NCI-H446 (cell line): ENCODE results near the gene MPHOSPH9.
A peak's percentile ranks its signal among the peaks of the same experiment; 100 is the strongest.

Experiments
- DNase-seq, 2 experiments: peaks; one replicate each; lab custom pipeline; 2025; lab: John Stamatoyannopoulos, UW

Gene MPHOSPH9

DNA sequence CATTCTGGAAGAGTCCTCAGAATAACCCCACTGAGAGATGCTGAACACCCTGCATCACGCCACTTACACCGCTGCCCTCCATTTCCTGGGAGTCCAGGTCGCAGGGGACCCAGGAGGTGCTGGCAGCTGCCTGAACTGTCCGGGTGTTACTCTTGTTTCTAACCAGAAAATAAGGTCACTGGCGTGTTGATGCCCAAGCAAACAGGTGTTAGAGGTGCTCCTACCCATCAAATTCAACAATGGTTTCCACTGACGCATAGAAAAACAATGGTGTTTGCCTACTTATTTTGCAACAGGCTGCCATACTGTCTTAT, 105.8 kb downstream of the MPHOSPH9 start:
- no peak for DNase-seq

DNA sequence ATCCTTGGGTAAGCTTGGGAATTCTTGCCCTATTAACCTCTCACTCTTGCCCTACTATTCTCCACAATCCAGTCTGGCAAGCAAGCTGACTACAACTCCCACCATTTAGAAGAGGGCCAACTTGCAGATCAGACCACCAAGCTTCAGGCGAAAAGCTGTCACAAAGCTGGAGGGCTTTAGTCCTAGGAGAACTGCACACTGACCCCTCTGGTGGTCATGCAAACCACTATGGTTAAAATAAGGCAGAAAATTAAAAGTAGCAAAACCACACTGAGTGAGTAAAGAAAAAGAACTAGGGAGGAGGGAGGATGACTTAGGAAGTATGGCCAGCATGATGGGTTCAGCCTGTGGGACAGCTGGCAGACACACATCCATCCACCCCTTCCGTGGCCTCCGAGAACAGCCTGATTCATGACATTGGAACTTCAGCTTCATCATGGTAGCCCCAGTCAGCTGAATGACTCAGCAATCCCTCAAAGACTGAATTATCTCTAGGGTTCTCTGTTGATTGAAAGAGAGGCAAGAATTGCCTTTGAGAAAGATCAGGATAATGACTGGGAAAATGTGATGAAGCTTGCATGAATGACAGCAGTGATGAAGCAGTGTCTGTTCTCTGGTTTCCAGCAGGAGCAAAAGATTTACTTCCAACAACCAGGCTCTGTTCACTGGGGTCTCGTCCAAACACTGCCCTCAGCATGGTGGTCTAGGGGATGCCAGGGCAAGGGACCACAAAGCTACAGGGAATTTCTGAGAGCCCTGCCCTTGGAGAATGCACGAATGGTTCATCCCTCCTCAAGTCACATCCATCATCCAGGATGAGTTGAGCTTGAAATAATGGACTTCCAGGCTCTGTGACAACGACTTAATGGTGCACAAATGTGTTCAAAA, 106.4 kb downstream of the MPHOSPH9 start:
- DNase-seq, result no peak

GRCh38 chr12:123122626-123123025, 110.3 kb downstream of the MPHOSPH9 start:
- DNase-seq, result no peak

- DNase-seq, result no peak
These were observed 111.3 kb downstream of the MPHOSPH9 start for GRCh38 chr12:123121670-123122069.

GRCh38 chr12:123120452-123121166, 112.3 kb downstream of the MPHOSPH9 start:
- DNase-seq, result no peak

DNA sequence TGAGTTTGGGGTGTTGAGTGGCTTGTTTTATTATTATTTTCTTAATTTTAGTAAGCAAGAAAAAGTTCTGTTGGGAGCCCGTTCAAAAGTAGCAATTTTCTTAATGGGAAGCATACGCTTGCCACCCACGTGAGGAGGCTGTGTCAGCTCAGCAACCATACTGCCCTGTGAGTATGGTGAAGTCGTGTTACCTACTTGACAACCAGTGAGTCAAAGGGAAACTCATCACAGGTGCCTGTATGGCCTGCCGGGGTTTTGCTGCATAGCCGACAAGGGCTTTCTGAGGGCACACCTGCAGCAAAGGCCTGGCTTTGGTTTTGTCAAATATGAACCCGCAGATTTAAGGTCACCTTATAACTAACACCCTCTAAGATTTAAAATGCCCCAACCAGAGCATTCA, 113.1 kb downstream of the MPHOSPH9 start:
- DNase-seq, result no peak

DNA sequence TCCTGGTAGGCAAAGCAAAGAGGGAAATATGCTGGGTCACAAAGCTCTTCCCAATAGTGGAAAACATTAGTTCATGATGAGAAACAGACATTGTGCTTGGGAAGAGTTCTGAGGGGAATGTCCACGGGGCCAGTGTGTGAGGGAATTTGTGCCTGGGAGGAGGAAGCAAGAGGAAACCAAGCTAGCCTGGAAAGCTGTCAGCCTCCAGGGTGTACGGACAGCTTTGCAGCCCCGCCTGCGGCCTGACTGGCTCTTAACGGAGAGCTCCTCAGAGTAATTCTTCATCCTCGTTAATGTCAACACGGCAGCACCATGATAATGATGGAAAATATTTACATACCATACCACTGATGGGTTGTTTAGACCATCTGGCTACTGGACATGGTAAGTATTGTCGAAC, 114.4 kb downstream of the MPHOSPH9 start:
- DNase-seq, result no peak

GRCh38 chr12:123115409-123116121, 117.4 kb downstream of the MPHOSPH9 start:
- no peak for DNase-seq

DNA sequence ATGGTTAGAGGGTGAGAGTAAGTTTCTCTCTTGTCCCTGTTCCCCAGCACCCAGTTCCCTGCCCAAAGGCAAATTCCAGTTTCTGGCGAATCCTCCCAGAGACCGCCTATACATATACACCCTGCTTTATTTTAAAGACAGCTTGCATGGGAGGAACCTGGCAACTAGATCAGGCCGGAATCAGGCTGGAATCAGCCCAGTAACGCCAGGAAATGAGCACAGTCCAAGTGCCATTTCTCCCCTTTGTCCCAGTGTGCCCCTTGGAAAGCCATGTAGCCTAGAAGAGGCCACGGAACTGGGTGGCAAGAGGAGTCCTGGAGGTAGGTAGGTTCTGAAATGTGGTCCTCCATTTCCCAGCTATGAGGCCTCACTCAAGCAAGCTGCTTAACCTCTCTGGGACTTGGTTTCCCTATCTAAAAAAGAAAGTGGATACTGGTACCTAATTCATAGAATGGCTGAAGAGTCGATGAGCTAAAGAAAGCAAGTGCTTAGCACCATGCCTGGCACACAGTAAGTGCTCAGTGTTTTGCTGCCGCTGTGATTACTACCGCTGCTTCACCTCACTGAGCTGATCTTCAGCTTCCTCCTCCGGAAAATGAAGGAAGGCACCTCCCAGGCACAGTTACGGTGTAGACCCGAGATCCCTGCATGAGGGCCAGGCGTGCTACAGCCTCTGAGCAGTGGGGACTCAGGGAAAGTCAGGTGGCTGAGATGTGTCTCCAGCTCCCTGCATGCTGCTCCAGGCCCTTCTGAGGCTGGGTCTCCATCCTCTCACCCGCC, 118.4 kb downstream of the MPHOSPH9 start:
- DNase-seq, result peak in 1 of 2 experiments; percentile 16

- DNase-seq, result no peak
These were observed 119.9 kb downstream of the MPHOSPH9 start for GRCh38 chr12:123113026-123113425.

DNA sequence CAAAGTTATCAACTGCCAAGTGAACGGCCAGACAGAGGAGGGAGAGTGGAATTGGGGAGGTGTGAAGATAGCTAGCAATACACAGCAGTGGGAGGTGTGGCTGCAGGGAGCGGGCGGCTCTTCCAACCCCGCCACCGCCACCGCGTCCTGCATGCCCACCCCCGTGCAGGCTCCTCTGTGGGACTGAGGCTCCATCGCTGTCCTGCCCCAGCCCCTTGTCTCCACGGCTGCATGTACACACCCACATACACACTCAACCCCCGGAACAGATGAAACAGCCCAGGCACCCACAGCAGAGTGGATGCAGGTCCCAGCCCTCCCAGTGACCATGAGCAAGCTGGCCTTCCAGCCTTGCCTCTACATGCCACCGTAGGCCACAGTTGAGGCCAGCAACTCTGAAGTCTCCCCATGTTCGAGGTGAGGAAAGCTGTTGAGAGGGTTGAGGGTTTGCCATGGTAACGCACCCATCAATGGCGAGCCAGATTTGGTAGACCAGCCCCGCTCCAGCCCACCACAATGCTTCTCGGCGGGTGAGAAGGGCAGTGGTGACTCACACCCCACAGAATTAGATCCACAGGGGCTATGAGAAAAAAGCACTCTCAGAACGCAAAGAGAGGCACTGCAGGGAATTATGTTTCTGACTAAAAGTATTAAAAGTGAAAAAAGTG, 121.3 kb downstream of the MPHOSPH9 start:
- DNase-seq, result no peak

DNA sequence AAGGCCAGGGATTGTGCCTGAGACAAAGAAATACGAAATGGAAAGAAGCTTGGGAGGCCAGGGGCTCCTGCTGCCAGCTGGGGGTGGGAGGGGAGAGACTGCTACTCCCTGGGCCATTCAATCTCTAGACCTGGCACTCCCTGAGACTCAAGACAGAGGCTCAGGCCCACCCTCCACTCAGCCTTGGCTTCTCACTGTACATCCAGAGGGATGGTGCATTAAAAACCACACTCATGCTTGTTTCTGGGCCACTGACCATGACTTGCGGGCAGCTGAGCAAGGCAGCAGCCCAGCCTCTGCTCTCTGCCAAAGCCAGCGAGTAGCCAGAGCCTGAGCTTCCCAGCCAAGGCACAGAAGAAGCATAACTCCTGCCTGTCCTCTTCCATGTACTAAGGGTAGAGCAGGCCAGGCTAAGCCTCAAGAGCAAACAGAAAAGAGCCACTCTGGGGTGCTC, 123.6 kb downstream of the MPHOSPH9 start:
- no peak for DNase-seq

- DNase-seq, result no peak
These were observed 124.3 kb downstream of the MPHOSPH9 start for GRCh38 chr12:123108682-123109066.

DNA sequence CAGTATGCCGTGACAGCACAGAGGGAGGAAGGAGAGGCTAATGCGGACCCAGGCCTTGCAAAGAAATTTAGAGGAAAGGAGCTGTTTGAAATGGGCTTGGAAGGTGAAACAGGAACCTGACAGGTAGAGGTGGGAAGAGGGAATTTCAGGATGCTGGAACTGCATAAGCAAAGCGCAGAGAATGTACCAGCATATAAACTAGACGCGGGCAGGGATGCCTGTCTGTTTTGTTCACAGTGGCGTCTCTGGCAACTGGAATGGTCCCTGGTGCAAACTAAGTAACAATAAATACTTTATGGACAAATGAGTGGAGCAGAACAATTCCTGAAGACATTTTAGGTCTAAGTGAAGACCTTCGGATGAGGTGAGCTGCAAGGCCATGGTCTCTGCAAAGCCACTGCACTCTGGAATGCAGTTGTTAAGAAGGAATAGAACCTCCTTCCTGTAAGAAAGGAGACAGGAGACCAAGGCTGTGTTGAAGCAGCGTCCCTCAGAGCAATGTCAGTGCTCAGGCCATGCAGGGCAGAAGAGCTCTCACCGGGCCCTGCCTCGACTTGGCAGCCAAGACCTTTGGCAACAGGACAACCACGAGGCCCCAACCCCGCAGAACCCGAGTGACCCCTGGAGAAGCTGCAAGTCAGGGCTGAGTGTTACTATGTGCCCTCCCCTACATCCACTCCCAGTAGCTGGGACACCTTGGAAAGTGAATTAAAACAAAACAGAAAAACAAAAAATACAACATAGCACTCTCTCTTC, 124.8 kb downstream of the MPHOSPH9 start:
- no peak for DNase-seq

DNA sequence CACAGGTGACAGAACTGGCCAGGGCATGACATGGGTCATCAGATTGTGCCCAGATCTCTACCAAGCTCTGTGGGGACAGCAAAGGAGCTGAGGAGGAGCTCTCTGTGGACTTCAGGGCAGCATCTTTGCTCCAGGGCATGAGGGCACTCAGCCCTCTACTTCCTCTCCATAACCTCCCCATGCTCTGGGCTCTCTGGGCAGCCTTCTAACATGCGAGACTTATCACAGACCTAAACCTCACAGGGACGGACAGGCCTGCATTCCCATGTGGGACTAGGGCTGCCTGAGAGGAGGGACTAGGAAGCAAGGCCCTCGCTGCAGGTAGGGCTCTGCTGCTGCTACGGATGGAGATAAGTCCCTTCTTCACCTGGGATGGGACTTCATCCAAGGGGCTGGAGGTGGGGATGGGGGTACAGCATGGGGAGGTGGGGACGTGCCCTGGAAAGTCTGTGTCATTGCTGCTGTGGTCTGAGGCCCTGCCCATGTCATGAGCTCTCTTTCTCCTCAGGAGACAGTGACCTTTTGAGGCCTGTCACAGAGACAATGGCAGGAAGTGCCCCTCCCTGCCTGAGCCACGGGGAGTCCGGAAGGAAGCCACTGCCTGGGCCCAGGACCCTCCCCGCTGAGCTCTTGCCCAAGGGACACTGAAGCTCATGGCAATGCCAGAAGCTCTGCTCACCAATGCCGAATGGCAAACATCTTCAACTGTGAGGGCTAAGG, 126.1 kb downstream of the MPHOSPH9 start:
- no peak for DNase-seq

GRCh38 chr12:123105211-123105826, 127.6 kb downstream of the MPHOSPH9 start:
- DNase-seq, result no peak

- DNase-seq, result no peak
These were observed 128.1 kb downstream of the MPHOSPH9 start for GRCh38 chr12:123104809-123105208.
